ENCODE measurements around the gene DYSF.
"Not testable (repeated sequence)": the region's sequence is repeated elsewhere in the genome, so short reads cannot be mapped to it uniquely, and the experiment has no call there.

Gene DYSF

DNA sequence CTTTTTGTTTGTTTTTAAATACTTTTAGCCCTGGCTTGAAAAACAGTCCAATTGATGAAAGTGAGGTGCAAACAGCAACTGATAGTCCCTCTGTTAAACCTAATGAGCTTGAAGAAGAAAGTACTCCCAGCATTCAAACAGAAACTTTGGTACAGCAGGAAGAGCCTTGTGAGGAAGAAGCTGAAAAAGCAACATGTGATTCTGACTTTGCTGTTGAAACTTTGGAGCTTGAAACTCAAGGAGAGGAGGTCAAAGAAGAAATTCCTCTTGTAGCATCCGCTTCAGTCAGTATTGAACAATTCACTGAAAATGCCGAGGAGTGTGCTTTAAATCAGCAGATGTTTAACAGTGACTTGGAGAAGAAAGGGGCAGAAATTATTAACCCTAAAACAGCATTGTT lies 30.6 kb upstream of the DYSF start:
- no peak for DNase-seq (ENCODE audit: low read depth)
- H3K4me3 ChIP-seq (replicated peaks; ENCODE audit: low read depth, low read length): no peak overlapping the region
- TF ChIP-seq, protein P1, sequence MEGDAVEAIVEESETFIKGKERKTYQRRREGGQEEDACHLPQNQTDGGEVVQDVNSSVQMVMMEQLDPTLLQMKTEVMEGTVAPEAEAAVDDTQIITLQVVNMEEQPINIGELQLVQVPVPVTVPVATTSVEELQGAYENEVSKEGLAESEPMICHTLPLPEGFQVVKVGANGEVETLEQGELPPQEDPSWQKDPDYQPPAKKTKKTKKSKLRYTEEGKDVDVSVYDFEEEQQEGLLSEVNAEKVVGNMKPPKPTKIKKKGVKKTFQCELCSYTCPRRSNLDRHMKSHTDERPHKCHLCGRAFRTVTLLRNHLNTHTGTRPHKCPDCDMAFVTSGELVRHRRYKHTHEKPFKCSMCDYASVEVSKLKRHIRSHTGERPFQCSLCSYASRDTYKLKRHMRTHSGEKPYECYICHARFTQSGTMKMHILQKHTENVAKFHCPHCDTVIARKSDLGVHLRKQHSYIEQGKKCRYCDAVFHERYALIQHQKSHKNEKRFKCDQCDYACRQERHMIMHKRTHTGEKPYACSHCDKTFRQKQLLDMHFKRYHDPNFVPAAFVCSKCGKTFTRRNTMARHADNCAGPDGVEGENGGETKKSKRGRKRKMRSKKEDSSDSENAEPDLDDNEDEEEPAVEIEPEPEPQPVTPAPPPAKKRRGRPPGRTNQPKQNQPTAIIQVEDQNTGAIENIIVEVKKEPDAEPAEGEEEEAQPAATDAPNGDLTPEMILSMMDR (IDR thresholded peaks at IDR 0.05; ENCODE audit: low read length, missing control alignments): no peak

DNA sequence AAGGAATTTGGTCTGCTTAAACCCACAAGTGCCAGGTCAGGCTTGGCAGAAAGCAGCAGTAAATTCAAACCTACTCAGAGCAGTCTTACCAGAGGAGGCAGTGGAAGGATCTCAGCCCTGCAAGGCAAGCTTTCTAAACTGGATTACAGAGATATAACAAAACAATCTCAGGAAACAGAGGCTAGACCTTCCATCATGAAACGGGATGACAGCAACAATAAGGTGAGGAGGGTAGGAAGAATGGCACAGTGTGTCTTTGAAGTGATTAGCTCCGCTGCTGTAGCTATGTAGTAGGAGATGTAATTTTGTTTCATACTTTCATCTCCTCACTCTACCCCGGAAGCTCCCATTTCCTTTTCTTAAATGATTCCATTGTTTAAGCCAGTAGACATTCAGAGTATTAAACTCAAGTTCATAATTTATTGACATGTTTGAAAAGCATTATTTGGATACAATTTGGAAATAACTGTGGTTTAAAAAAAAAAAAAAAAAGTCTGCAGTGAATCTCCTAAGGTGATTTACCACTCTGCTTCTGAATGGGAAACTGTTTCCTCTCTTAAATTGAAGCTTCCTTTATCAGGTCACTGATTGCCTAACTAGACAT lies 29.4 kb upstream of the DYSF start:
- no peak for DNase-seq (ENCODE audit: low read depth)
- H3K4me3 ChIP-seq (replicated peaks; ENCODE audit: low read depth, low read length): no peak overlapping the region
- TF ChIP-seq, protein P1 (IDR thresholded peaks at IDR 0.05; ENCODE audit: low read length, missing control alignments): no peak

DNA sequence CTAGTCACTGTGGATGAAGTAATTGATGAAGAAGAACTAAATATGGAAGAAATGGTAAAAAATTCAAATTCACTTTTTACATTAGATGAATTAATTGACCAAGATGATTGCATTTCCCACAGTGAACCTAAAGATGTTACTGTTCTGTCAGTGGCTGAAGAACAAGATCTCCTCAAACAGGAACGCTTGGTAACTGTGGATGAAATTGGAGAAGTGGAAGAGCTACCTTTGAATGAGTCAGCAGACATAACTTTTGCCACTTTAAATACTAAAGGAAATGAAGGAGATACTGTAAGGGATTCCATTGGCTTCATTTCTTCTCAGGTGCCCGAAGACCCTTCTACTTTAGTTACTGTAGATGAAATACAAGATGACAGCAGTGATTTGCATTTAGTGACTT lies 26.6 kb upstream of the DYSF start:
- no peak for DNase-seq (ENCODE audit: low read depth)
- no peak overlapping the region for H3K4me3 ChIP-seq (replicated peaks; ENCODE audit: low read depth, low read length)
- TF ChIP-seq, protein P1 (IDR thresholded peaks at IDR 0.05; ENCODE audit: low read length, missing control alignments): no peak

DNA sequence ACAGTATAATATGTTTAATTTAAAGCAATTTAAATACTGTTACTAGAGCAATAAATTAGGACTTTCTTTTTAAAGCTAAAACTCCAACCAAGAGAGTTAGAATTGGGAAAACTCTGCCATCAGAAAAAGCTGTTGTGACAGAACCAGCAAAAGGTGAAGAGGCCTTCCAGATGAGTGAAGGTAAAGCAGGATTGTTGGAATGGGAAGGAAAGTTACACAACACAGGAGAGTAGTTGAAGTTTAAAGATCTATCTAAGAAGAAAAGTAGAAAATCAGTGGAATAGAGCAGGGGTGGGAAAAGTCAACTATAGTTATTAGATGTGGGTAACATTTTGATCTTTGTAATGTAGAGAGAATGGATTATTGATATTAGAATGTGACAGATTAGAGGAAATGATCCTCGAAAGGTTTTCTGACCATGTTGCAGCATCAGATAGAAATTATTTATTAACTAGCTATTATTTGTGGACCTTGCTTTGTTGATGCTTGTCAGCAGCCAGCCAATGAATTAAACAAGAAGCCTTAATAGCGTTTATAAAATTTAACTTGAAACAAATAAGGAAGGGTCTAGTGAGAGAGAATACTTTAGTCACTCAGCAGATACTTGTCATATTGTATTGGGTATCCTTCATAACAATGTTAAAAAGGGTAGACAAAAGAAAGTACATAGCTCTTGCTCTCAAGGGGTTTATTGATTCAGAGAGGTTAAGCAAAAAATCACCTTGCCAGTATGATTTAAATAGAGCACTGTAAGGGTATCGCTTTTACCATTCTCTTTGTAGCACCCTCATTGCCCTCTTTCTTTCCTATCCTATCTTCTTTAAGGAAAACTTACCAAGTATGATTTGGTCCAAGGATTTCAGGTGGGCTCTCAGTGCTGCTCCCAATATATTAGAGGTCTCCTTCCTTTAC lies 24.6 kb upstream of the DYSF start:
- DNase-seq (ENCODE audit: low read depth): no peak
- TF ChIP-seq, protein P1 (IDR thresholded peaks at IDR 0.05; ENCODE audit: low read length, missing control alignments): no peak
- H3K4me3 ChIP-seq (replicated peaks; ENCODE audit: low read depth, low read length): no peak overlapping the region

DNA sequence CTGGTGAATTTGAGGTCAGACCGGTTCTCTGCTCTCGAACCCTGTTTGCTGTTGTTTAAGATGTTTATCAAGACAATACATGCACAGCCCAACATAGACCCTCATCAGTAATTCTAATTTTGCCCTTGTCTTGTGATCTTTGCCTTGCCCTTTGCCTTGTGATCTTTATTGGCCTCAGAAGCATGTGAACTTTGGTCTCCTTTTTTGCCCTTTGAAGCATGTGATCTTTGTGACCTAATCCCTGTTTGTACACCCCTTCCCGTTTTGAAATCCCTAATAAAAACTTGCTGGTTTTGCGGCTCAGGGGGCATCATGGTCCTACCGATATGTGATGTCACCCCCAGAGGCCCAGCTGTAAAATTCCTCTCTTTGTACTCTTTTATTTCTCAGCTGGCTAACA lies 8.2 kb upstream of the DYSF start:
- H3K4me3 ChIP-seq (replicated peaks; ENCODE audit: low read depth, low read length); DNase-seq (ENCODE audit: low read depth): not testable (repeated sequence)

DNA sequence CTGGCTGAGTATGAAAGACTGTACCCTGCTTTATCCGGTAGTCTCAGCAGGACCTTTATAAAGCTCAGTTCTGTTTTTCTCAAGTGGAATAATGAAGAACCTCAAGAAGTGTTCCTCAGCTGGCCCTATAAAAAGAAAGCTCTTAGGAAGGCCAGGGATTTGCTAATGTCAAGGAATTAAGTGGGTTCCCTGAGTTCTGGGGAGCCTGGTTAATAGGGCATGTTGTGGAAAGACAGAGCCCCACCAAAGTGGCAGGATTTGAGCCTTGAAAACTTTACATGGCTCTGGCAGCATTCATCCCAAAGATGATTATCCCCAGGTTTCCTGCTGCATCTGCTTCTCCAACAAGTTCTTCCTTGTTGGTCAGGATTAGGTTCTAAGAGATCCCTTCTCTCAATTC lies 6.9 kb upstream of the DYSF start:
- TF ChIP-seq, protein P1 (IDR thresholded peaks at IDR 0.05; ENCODE audit: low read length, missing control alignments): no peak
- no peak for DNase-seq (ENCODE audit: low read depth)
- H3K4me3 ChIP-seq (replicated peaks; ENCODE audit: low read depth, low read length): no peak overlapping the region

DNA sequence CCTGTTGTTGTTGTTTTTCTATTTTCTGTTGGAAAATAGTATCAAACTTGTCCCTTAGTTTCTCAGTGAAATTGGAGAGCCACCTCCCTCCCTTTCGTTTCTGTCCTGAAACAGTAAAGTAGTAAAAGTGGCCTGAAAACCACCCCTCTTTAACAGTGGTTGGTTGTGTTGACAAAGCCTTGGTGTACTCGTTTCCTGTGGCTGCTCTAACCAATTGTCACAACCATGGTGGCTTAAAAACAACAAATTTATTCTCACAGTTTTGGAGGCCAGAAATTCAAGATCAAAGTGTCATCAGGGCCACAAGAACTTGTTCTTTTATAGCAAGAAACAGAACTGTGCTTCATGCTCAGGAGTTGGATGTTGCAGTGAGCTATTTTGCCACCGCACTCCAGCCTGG lies 4.0 kb upstream of the DYSF start:
- TF ChIP-seq, protein P1 (IDR thresholded peaks at IDR 0.05; ENCODE audit: low read length, missing control alignments): no peak
- no peak overlapping the region for H3K4me3 ChIP-seq (replicated peaks; ENCODE audit: low read depth, low read length)
- no peak for DNase-seq (ENCODE audit: low read depth)
